PC-3 (cell line): ENCODE data around the gene RRAGD.

Source experiments
- CTCF ChIP-seq: fragments of 300-600 bp; sonication (generic); conservative IDR thresholded peaks from 2 replicates; pipeline ENCODE4 v1.5.1; 2017; ENCODE audit warnings: antibody characterized with exemption, low read depth, mild to moderate bottlenecking, low read length
- EZH2 ChIP-seq: fragments of 300-600 bp; sonication (generic); IDR thresholded peaks from one replicate; pipeline ENCODE4 v1.6.1; 2017; ENCODE audit warnings: antibody characterized with exemption, mild to moderate bottlenecking, low read length; ENCODE audit not compliant: unreplicated experiment
- EZH2phosphoT487 ChIP-seq: fragments of 300-600 bp; sonication (generic); IDR thresholded peaks from 2 replicates; pipeline ENCODE4 v1.6.1; 2018; ENCODE audit warnings: mild to moderate bottlenecking, antibody characterized with exemption, low read length, borderline replicate concordance

- TF ChIP-seq CTCF (no peak), EZH2 (no peak), EZH2phosphoT487 (no peak)
Measured at GRCh38 chr6:89400912-89401399, 11.1 kb downstream of the RRAGD start.
